CD14-positive monocyte (primary cell): ENCODE results near the gene ACTL8. TPM values are rescaled to one million over a fixed set of nuclear protein-coding genes. Genes with fewer than 3 reads are reported as not detected.

Experiments used
- DNase-seq, 3 donors: peaks; one replicate each; pipeline ENCODE4 v3.0.0-alpha.2; 2011 to 2022
- H2AFZ ChIP-seq: 2 replicates; pipeline ENCODE4 v1.6.0; 2012; ENCODE audit warnings: mild to moderate bottlenecking, low read depth, low read length, inconsistent platforms; ENCODE audit not compliant: insufficient read depth, poor library complexity, severe bottlenecking
- H3K27ac ChIP-seq, 2 donors: 1 replicate in 1 of 2; 2 replicates in 1 of 2; pipeline ENCODE4 v1.5.1; 2012 to 2013; ENCODE audit warnings: low read length in 2 of 2, control low read depth in 1 of 2, inconsistent platforms in 1 of 2, low read depth in 1 of 2, mild to moderate bottlenecking in 1 of 2
- H3K27me3 ChIP-seq, 2 donors: one replicate each; pipeline versions ENCODE4 v1.6.0 to v1.6.1; 2011 to 2013; ENCODE audit warnings: low read length in 2 of 2; ENCODE audit not compliant: control insufficient read depth in 2 of 2, insufficient read depth in 2 of 2
- H3K36me3 ChIP-seq, 2 donors: replicated peaks in 1 of 2; 1 replicate in 1 of 2; 2 replicates in 1 of 2; pipeline versions ENCODE4 v1.5.1 to v1.6.1; 2012 to 2013; ENCODE audit warnings: low read length in 2 of 2, control low read depth in 1 of 2, inconsistent platforms in 1 of 2, mild to moderate bottlenecking in 1 of 2; ENCODE audit not compliant: insufficient read depth in 2 of 2, control insufficient read depth in 1 of 2
- H3K4me1 ChIP-seq, 2 donors: 1 replicate in 1 of 2; 2 replicates in 1 of 2; pipeline versions ENCODE4 v1.5.1 to v1.6.1; 2012 to 2013; ENCODE audit warnings: low read length in 2 of 2, control low read depth in 1 of 2, inconsistent platforms in 1 of 2, mild to moderate bottlenecking in 1 of 2, moderate library complexity in 1 of 2; ENCODE audit not compliant: insufficient read depth in 2 of 2, control insufficient read depth in 1 of 2
- H3K4me2 ChIP-seq: replicated peaks from 2 replicates; pipeline ENCODE3; 2012; ENCODE audit warnings: low read length, moderate library complexity, mild to moderate bottlenecking; ENCODE audit not compliant: poor library complexity, severe bottlenecking; ENCODE audit errors: extremely low read depth
- H3K4me3 ChIP-seq, 3 experiments: fragments of 200-600 bp in 1 of 3; sonication (generic) in 1 of 3; replicated peaks in 1 of 3; 1 replicate in 2 of 3; 2 replicates in 1 of 3; pipeline ENCODE4 v1.5.1; 2011 to 2013; ENCODE audit warnings: low read length in 3 of 3, mild to moderate bottlenecking in 3 of 3, control low read depth in 2 of 3, low read depth in 2 of 3, inconsistent platforms in 1 of 3, moderate library complexity in 1 of 3
- H3K79me2 ChIP-seq: 2 replicates; pipeline ENCODE4 v1.6.0; 2012; ENCODE audit warnings: mild to moderate bottlenecking, control low read depth, inconsistent platforms, low read length, moderate library complexity; ENCODE audit not compliant: insufficient read depth
- H3K9ac ChIP-seq: 2 replicates; pipeline ENCODE4 v1.6.0; 2017; ENCODE audit warnings: low read length, mild to moderate bottlenecking; ENCODE audit not compliant: insufficient read depth, poor library complexity, severe bottlenecking
- H3K9me3 ChIP-seq, 2 donors: replicated peaks in 1 of 2; 1 replicate in 1 of 2; 2 replicates in 1 of 2; pipeline versions ENCODE4 v1.5.1 to v1.6.1; 2012 to 2013; ENCODE audit warnings: low read length in 2 of 2, control low read depth in 1 of 2; ENCODE audit not compliant: control insufficient read depth in 1 of 2, insufficient read depth in 1 of 2
- H4K20me1 ChIP-seq: 2 replicates; pipeline ENCODE4 v1.6.0; 2012; ENCODE audit warnings: mild to moderate bottlenecking, low read length, control low read depth, moderate library complexity; ENCODE audit not compliant: insufficient read depth
- H3K27ac Mint-ChIP-seq, 7 donors: one replicate each; pipeline ENCODE4 v1.8.0; 2020; ENCODE audit warnings: mild to moderate bottlenecking in 7 of 7, mixed read lengths in 7 of 7, moderate library complexity in 6 of 7, inconsistent platforms in 2 of 7
- H3K27me3 Mint-ChIP-seq, 3 donors: one replicate each; pipeline ENCODE4 v1.8.0; 2021 to 2022; ENCODE audit warnings: low read depth in 3 of 3, mild to moderate bottlenecking in 3 of 3, mixed read lengths in 3 of 3, moderate library complexity in 3 of 3, inconsistent platforms in 1 of 3
- H3K36me3 Mint-ChIP-seq, 2 donors: one replicate each; pipeline ENCODE4 v1.8.0; 2020; ENCODE audit warnings: mixed read lengths in 2 of 2, inconsistent platforms in 1 of 2, mild to moderate bottlenecking in 1 of 2
- H3K4me1 Mint-ChIP-seq: one replicate; pipeline ENCODE4 v1.8.0; 2020; ENCODE audit warnings: mild to moderate bottlenecking, mixed read lengths
- H3K4me3 Mint-ChIP-seq, 2 donors: one replicate each; pipeline ENCODE4 v1.8.0; 2020; ENCODE audit warnings: mild to moderate bottlenecking in 2 of 2, mixed read lengths in 2 of 2, moderate library complexity in 1 of 2
- H3K9me3 Mint-ChIP-seq, 7 donors: one replicate each; pipeline ENCODE4 v1.8.0; 2020 to 2022; ENCODE audit warnings: mixed read lengths in 7 of 7, mild to moderate bottlenecking in 6 of 7, moderate library complexity in 6 of 7, inconsistent platforms in 2 of 7
- WGBS: methylation state at CpG from one replicate; pipeline ENCODE4 v1.1.5; 2013; ENCODE audit warnings: missing lambda C conversion rate; ENCODE audit not compliant: insufficient coverage; 5-methylcytosine and 5-hydroxymethylcytosine counted together
- intact Hi-C, 2 donors: fragments of 100-400 bp; cut with micrococcal nuclease; formaldehyde crosslinking; loops; one replicate each; pipeline versions ENCODE4 v1.15.0 to v1.15.1; 2023
- polyA plus RNA-seq, 3 donors: library from polyadenylated mRNA; depleted of rRNA in 1 of 3; unstranded in 2 of 3; stranded (reverse) in 1 of 3; fragments of 300-500 nt in 2 of 3; fragments of >200 nt in 1 of 3; fragmentation: Illumina TruSeq in 2 of 3; gene quantifications; 1 replicate in 2 of 3; 2 replicates in 1 of 3; pipeline ENCODE4 v1.2.3, GENCODE V29; 2012 to 2021
- TF ChIP-seq, protein P1 (sequence below): fragments of 200-600 bp; IDR thresholded peaks from one replicate; pipeline ENCODE4 v1.8.0; 2022; ENCODE audit warnings: antibody characterized with exemption, mild to moderate bottlenecking

ACTL8 gene
- polyA plus RNA-seq, 3 donors = not detected

DNA sequence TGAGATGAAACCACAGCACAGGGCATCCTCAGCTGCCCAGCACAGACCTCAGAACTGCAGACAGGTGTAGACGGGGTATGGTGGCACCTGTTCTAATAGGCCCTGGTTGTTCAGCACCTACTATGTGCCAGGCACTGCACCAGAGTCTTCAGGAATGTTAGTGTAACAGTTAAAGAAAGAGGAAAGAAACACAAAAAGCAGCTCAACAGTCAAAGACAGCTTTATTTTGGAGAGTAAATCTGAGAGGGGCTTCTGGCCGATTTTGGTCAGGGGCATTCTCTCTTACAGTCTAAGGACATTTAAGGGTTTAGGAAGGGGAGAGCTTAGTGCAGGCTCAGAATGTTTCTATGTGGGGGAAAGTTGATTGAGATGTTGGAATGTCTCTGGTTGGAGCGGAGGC, 45.2 kb upstream of the ACTL8 start:
- Histone ChIP-seq H3K36me3 (no peaks in the 10 kb centered on the region), H3K27ac (no peak overlapping the region), H3K27me3 (no peaks in the 10 kb centered on the region), H3K4me3 (no peak overlapping the region), H3K9ac (no peak overlapping the region), H3K9me3 (no peaks in the 10 kb centered on the region), H2AFZ (no peak overlapping the region), H4K20me1 (no peaks in the 10 kb centered on the region), H3K4me2 (no peak overlapping the region), H3K79me2 (no peaks in the 10 kb centered on the region), H3K4me1 (no peaks in the 10 kb centered on the region)
- DNase-seq = no peak
- no peaks in the 10 kb centered on the region for H3K4me1 Mint-ChIP-seq
- no peak overlapping the region for H3K27ac Mint-ChIP-seq
- peaks cover 3 to 16% (median 13%) of the 10 kb centered on the region in 3 donors for H3K27me3 Mint-ChIP-seq
- no peaks in the 10 kb centered on the region for H3K36me3 Mint-ChIP-seq
- H3K4me3 Mint-ChIP-seq = no peak overlapping the region
- 83% methylated on average over 1 of the region's 3 CpGs for WGBS
- H3K9me3 Mint-ChIP-seq = peaks cover 0 to 5% (median 2%) of the 10 kb centered on the region in 7 donors
- intact Hi-C loops = no loop called here
- TF ChIP-seq, protein P1, sequence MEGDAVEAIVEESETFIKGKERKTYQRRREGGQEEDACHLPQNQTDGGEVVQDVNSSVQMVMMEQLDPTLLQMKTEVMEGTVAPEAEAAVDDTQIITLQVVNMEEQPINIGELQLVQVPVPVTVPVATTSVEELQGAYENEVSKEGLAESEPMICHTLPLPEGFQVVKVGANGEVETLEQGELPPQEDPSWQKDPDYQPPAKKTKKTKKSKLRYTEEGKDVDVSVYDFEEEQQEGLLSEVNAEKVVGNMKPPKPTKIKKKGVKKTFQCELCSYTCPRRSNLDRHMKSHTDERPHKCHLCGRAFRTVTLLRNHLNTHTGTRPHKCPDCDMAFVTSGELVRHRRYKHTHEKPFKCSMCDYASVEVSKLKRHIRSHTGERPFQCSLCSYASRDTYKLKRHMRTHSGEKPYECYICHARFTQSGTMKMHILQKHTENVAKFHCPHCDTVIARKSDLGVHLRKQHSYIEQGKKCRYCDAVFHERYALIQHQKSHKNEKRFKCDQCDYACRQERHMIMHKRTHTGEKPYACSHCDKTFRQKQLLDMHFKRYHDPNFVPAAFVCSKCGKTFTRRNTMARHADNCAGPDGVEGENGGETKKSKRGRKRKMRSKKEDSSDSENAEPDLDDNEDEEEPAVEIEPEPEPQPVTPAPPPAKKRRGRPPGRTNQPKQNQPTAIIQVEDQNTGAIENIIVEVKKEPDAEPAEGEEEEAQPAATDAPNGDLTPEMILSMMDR = no peak

DNA sequence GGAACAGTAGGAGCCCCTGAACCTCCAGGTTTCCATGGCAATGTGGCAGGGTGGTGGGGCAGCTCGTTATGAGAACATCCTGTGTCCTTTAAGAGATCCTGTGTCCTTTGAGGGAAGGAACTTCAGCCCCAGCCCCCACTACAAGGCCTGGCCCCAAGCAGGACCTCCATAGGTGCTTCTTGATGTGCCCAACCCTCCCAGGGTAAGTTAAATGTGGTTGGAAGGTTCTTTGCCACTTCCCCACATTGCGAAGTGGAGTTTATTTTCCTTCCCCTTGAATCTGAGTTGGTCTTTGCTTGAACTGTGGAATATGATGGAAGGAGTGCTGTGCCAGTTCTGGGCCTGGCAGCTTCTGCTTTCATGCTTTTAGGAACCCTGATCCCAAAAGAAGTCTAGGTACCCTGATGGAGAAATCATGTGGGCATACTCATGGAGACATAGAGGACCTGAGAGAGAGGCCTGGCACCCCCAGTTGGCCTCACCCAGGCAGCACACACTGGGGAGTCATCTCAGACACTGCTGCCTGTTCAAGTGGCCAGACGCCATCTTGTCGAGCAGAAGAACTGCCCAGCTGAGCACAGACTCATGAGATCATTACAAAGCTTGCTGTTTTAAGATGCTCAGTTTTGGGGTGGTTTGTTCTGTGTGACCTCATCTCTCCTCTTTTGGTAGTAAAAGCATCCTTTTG, 44.1 kb upstream of the ACTL8 start:
- Mint-ChIP-seq H3K4me3 (no peak overlapping the region), H3K4me1 (no peaks in the 10 kb centered on the region), H3K9me3 (peaks cover 0 to 5% (median 2%) of the 10 kb centered on the region in 7 donors), H3K27ac (no peak overlapping the region), H3K27me3 (peaks cover 5 to 16% (median 11%) of the 10 kb centered on the region in 3 donors), H3K36me3 (no peaks in the 10 kb centered on the region)
- intact Hi-C loops = no loop called here
- Histone ChIP-seq H3K36me3 (no peaks in the 10 kb centered on the region), H3K4me3 (no peak overlapping the region), H3K4me1 (no peaks in the 10 kb centered on the region), H3K79me2 (no peaks in the 10 kb centered on the region), H3K27me3 (no peaks in the 10 kb centered on the region), H4K20me1 (no peaks in the 10 kb centered on the region), H3K27ac (no peak overlapping the region), H3K9ac (no peak overlapping the region), H3K9me3 (no peaks in the 10 kb centered on the region), H3K4me2 (no peak overlapping the region), H2AFZ (no peak overlapping the region)
- 100% methylated on average over 1 of the region's 4 CpGs for WGBS
- DNase-seq = no peak
- TF ChIP-seq, protein P1 = no peak
